BE2C (cell line): ENCODE data around the gene CNOT10.
A peak's percentile ranks its signal among the peaks of the same experiment; 100 is the strongest.
"Not testable (repeated sequence)": the region's sequence is repeated elsewhere in the genome, so short reads cannot be mapped to it uniquely, and the experiment has no call there.

Experiments used
- DNase-seq: peaks from one replicate; pipeline ENCODE4 v3.0.0-alpha.2; 2020
- H3K27me3 ChIP-seq: fragments of 250-450 bp; sonication (Bioruptor Pico); 2 replicates; pipeline ENCODE4 v1.5.1; 2020; ENCODE audit warnings: mild to moderate bottlenecking
- H3K36me3 ChIP-seq: fragments of 250-450 bp; sonication (Bioruptor Pico); 2 replicates; pipeline ENCODE4 v1.5.1; 2020; ENCODE audit warnings: mild to moderate bottlenecking
- H3K4me1 ChIP-seq: fragments of 250-450 bp; sonication (Bioruptor Pico); 2 replicates; pipeline ENCODE4 v1.5.1; 2020
- H3K4me3 ChIP-seq: 2 replicates; pipeline ENCODE4 v1.5.1; 2011; ENCODE audit warnings: low read depth, low read length
- H3K9me3 ChIP-seq: fragments of 250-450 bp; sonication (Bioruptor Pico); 2 replicates; pipeline ENCODE4 v1.5.1; 2020
- CTCF ChIP-seq: IDR thresholded peaks from 2 replicates; pipeline ENCODE4 v1.5.1; 2012; ENCODE audit warnings: mild to moderate bottlenecking, low read depth, low read length

Gene CNOT10

DNA sequence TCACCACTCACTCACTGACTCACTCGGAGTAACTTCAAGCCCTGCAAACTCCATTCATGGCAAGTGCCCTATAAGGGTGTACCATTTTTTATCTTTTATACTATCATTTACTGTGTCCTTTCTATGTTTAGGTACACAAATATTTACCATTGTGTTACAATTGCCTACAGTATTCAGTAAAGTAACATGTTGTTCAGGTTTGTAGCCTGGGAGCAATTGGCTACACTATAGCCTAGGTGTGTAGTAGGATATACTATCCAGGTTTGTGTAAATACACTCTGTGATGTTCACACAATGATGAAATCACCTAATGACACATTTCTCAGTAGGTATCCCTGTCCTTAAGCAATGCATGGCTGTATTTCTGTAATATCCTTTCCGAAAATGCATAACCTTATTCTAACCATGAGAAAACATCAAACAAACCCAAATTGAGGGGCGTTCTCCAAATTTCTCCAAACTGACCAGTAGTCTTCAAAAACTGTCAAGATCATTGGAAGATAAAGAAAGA lies 17.9 kb upstream of the CNOT10 start:
- no peaks in the 10 kb centered on the region for H3K27me3 ChIP-seq
- H3K4me3 ChIP-seq: no peak overlapping the region
- H3K36me3 ChIP-seq: no peaks in the 10 kb centered on the region
- no peaks in the 10 kb centered on the region for H3K4me1 ChIP-seq
- no peak for DNase-seq
- TF ChIP-seq CTCF: no peak
- H3K9me3 ChIP-seq: no peaks in the 10 kb centered on the region

GRCh38 chr3:32669226-32669625 lies 15.8 kb upstream of the CNOT10 start:
- H3K9me3 ChIP-seq, H3K27me3 ChIP-seq, DNase-seq, H3K4me3 ChIP-seq, H3K4me1 ChIP-seq, H3K36me3 ChIP-seq: not testable (repeated sequence)

DNA sequence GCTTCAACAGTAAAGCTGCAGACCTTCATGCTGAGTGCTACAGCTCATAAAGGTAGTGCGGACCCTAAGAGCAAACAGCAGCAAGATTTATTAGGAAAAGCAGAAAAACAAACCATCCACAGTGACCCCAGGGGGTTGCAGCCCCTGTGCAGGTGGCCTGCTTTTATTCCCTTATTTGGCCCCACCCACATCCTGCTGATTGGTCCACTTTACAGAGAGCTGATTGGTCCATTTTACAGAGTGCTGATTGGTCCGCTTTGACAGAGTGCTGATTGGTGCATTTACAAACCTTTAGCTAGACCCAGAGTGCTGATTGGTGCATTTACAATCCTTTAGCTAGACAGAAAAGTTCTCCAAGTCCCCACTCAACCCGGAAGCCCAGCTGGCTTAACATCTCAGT lies 11.3 kb upstream of the CNOT10 start:
- H3K36me3 ChIP-seq, DNase-seq, H3K27me3 ChIP-seq, H3K4me1 ChIP-seq, H3K9me3 ChIP-seq, H3K4me3 ChIP-seq: not testable (repeated sequence)

DNA sequence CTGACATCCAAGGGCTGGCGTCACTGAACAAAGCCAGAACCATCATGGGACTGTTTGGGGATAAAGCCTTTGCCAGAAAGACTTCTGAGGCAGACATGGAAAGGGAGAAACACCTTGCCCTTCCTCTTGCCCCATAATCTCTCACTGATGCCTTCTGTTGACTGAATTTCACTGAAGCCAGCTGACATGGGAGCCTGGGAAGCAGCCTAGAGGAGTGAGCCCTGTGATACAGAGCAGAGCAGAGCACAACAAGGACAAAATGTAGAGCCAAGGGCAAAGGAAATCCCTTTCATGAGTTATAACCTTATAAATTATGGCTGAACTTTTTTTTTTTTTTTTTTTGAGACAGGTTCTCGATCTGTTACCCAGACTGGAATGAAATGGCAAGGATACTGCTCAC lies 9.8 kb upstream of the CNOT10 start:
- TF ChIP-seq CTCF: no peak

GRCh38 chr3:32675650-32676049 lies 9.3 kb upstream of the CNOT10 start:
- no peaks in the 10 kb centered on the region for H3K9me3 ChIP-seq
- H3K27me3 ChIP-seq: no peaks in the 10 kb centered on the region
- no peak for TF ChIP-seq CTCF
- DNase-seq: no peak
- no peaks in the 10 kb centered on the region for H3K4me1 ChIP-seq
- H3K4me3 ChIP-seq: no peak overlapping the region
- no peaks in the 10 kb centered on the region for H3K36me3 ChIP-seq

More for the DNA sequence above, 9.8 kb upstream of the CNOT10 start:
- Histone ChIP-seq H3K36me3 (no peaks in the 10 kb centered on the region), H3K9me3 (no peaks in the 10 kb centered on the region), H3K4me3 (no peak overlapping the region), H3K27me3 (no peaks in the 10 kb centered on the region), H3K4me1 (no peaks in the 10 kb centered on the region)
- no peak for DNase-seq

DNA sequence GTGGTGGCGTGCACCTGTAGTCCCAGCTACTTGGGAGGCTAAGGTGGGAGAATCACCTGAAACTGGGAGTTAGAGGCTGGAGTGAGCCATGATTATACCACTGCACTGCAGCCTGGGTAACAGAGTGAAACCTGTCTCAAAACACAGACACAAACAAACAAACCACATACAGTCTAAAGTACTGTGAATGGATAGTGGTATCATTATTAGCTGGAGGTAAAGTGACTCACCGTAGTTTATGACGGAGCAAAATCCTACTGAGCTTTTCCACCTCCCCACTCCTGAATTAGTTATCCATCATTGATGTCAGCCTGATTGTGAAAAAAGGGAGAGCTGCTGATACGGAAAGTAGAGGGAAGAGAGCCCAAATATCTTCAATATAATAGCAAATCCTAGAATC lies 3.2 kb upstream of the CNOT10 start:
- no peak for DNase-seq
- Histone ChIP-seq H3K27me3 (no peaks in the 10 kb centered on the region), H3K4me3 (no peak overlapping the region), H3K4me1 (no peaks in the 10 kb centered on the region), H3K36me3 (no peaks in the 10 kb centered on the region), H3K9me3 (no peaks in the 10 kb centered on the region)
- no peak for TF ChIP-seq CTCF

GRCh38 chr3:32684029-32684799 lies 774 bp upstream of the CNOT10 start:
- Histone ChIP-seq H3K27me3 (no peaks in the 10 kb centered on the region), H3K36me3 (no peaks in the 10 kb centered on the region), H3K9me3 (no peaks in the 10 kb centered on the region), H3K4me3 (peak overlapping the region; percentile 78), H3K4me1 (no peaks in the 10 kb centered on the region)
- no peak for TF ChIP-seq CTCF
- DNase-seq: no peak
